ENCODE data around the gene LEUTX.

Gene LEUTX

GRCh38 chr19:39830847-39831246 is 52.2 kb downstream of the LEUTX start:
- TF ChIP-seq CEBPB (IDR thresholded peaks at IDR 0.05): no peak
- no peak for TF ChIP-seq EP300 (IDR thresholded peaks at IDR 0.05; ENCODE audit: borderline replicate concordance)
- no peak for TF ChIP-seq TCF12 (IDR thresholded peaks at IDR 0.05; ENCODE audit: low read depth)
- TF ChIP-seq TEAD4 (IDR thresholded peaks at IDR 0.05): no peak
- TF ChIP-seq MAX (IDR thresholded peaks at IDR 0.05): no peak
- no peak for TF ChIP-seq CREB1 (IDR thresholded peaks at IDR 0.05; ENCODE audit: low read depth)
- no peak for TF ChIP-seq USF1 (IDR thresholded peaks at IDR 0.05)
- TF ChIP-seq YY1 (IDR thresholded peaks at IDR 0.05; ENCODE audit: low read depth): no peak
- TF ChIP-seq NFIC (IDR thresholded peaks at IDR 0.05): no peak
- no peak for TF ChIP-seq REST (IDR thresholded peaks at IDR 0.05; ENCODE audit: low read depth)
- no peak for TF ChIP-seq TAF1 (IDR thresholded peaks at IDR 0.05; ENCODE audit: low read depth)
- no peak for TF ChIP-seq EGR1 (IDR thresholded peaks at IDR 0.05)
- no peak for TF ChIP-seq RAD21 (IDR thresholded peaks at IDR 0.05; ENCODE audit: low read depth)
- no peak for TF ChIP-seq FOXM1 (IDR thresholded peaks at IDR 0.05; ENCODE audit: borderline replicate concordance, low read depth)

GRCh38 chr19:39831679-39832078 is 53.0 kb downstream of the LEUTX start:
- TF ChIP-seq TAF1 (IDR thresholded peaks at IDR 0.05; ENCODE audit: low read depth): no peak

- TF ChIP-seq RAD21 (IDR thresholded peaks at IDR 0.05; ENCODE audit: low read depth) (no peak), TEAD4 (IDR thresholded peaks at IDR 0.05) (no peak), FOXM1 (IDR thresholded peaks at IDR 0.05; ENCODE audit: borderline replicate concordance, low read depth) (no peak), REST (IDR thresholded peaks at IDR 0.05; ENCODE audit: low read depth) (no peak), EGR1 (IDR thresholded peaks at IDR 0.05) (no peak), EP300 (IDR thresholded peaks at IDR 0.05; ENCODE audit: borderline replicate concordance) (no peak), USF1 (IDR thresholded peaks at IDR 0.05) (no peak), TAF1 (IDR thresholded peaks at IDR 0.05; ENCODE audit: low read depth) (no peak), TCF12 (IDR thresholded peaks at IDR 0.05; ENCODE audit: low read depth) (no peak), NFIC (IDR thresholded peaks at IDR 0.05) (no peak), CREB1 (IDR thresholded peaks at IDR 0.05; ENCODE audit: low read depth) (no peak), ZBTB7A (IDR thresholded peaks at IDR 0.05; ENCODE audit: low read depth) (no peak), CEBPB (IDR thresholded peaks at IDR 0.05) (no peak)
Measured at GRCh38 chr19:39832341-39833083, 53.9 kb downstream of the LEUTX start.

- TF ChIP-seq CEBPB (IDR thresholded peaks at IDR 0.05) (no peak), REST (IDR thresholded peaks at IDR 0.05; ENCODE audit: low read depth) (no peak), TEAD4 (IDR thresholded peaks at IDR 0.05) (no peak), RAD21 (IDR thresholded peaks at IDR 0.05; ENCODE audit: low read depth) (no peak), MAX (IDR thresholded peaks at IDR 0.05) (no peak)
Measured at GRCh38 chr19:39833160-39833463, 54.5 kb downstream of the LEUTX start.
